Skeletal muscle satellite cell (primary cell): Measurements from ENCODE around the gene CMTM2.

Experiments
- H3K27me3 ChIP-seq: 2 replicates; pipeline ENCODE4 v1.7.0; 2013; ENCODE audit warnings: low read length; ENCODE audit not compliant: control insufficient read depth, insufficient read depth
- H3K36me3 ChIP-seq: 2 replicates; pipeline ENCODE4 v1.7.0; 2013; ENCODE audit warnings: mild to moderate bottlenecking, control low read depth, low read length; ENCODE audit not compliant: insufficient read depth
- H3K4me1 ChIP-seq: 2 replicates; pipeline ENCODE4 v1.7.0; 2013; ENCODE audit warnings: low read length; ENCODE audit not compliant: control insufficient read depth, insufficient read depth
- H3K4me2 ChIP-seq: 2 replicates; pipeline ENCODE4 v1.7.0; 2013; ENCODE audit warnings: mild to moderate bottlenecking, low read length
- H3K4me3 ChIP-seq: 2 replicates; pipeline ENCODE4 v1.7.0; 2013; ENCODE audit warnings: low read length
- H3K9ac ChIP-seq: 2 replicates; pipeline ENCODE4 v1.7.0; 2013; ENCODE audit warnings: mild to moderate bottlenecking, low read depth, low read length, moderate library complexity
- H3K9me3 ChIP-seq: replicated peaks from 2 replicates; pipeline ENCODE4 v1.7.0; 2013; ENCODE audit warnings: mild to moderate bottlenecking, control low read depth, low read length

Gene CMTM2

GRCh38 chr16:66614161-66614802, 35.0 kb downstream of the CMTM2 start:
- H3K9me3 ChIP-seq: no peaks in the 10 kb centered on the region

GRCh38 chr16:66616169-66616568, 36.9 kb downstream of the CMTM2 start:
- peaks cover 49% of the 10 kb centered on the region for H3K4me1 ChIP-seq
- H3K4me3 ChIP-seq: no peak overlapping the region
- peaks cover 20% of the 10 kb centered on the region for H3K36me3 ChIP-seq
- H3K9ac ChIP-seq: no peak overlapping the region
- H3K27me3 ChIP-seq: no peaks in the 10 kb centered on the region
- no peak overlapping the region for H3K4me2 ChIP-seq
- no peaks in the 10 kb centered on the region for H3K9me3 ChIP-seq

More at GRCh38 chr16:66614161-66614802, 35.0 kb downstream of the CMTM2 start:
- H3K4me3 ChIP-seq: no peak overlapping the region
- peaks cover 37% of the 10 kb centered on the region for H3K36me3 ChIP-seq
- no peak overlapping the region for H3K9ac ChIP-seq
- no peaks in the 10 kb centered on the region for H3K27me3 ChIP-seq
- peaks cover 34% of the 10 kb centered on the region for H3K4me1 ChIP-seq
- H3K4me2 ChIP-seq: no peak overlapping the region

- no peaks in the 10 kb centered on the region for H3K27me3 ChIP-seq
- H3K36me3 ChIP-seq: peaks cover 16% of the 10 kb centered on the region
- no peaks in the 10 kb centered on the region for H3K9me3 ChIP-seq
- no peak overlapping the region for H3K4me2 ChIP-seq
- peaks cover 53% of the 10 kb centered on the region for H3K4me1 ChIP-seq
- no peak overlapping the region for H3K9ac ChIP-seq
- H3K4me3 ChIP-seq: no peak overlapping the region
Measured at GRCh38 chr16:66616592-66616991, 37.3 kb downstream of the CMTM2 start.

- Histone ChIP-seq H3K9ac (no peak overlapping the region), H3K4me2 (no peak overlapping the region), H3K36me3 (peaks cover 14% of the 10 kb centered on the region), H3K9me3 (no peaks in the 10 kb centered on the region), H3K27me3 (no peaks in the 10 kb centered on the region), H3K4me1 (peaks cover 50% of the 10 kb centered on the region), H3K4me3 (no peak overlapping the region)
Measured at GRCh38 chr16:66617010-66617434, 37.8 kb downstream of the CMTM2 start.

- H3K4me3 ChIP-seq: no peak overlapping the region
- no peaks in the 10 kb centered on the region for H3K9me3 ChIP-seq
- peaks cover 49% of the 10 kb centered on the region for H3K4me1 ChIP-seq
- no peak overlapping the region for H3K4me2 ChIP-seq
- no peaks in the 10 kb centered on the region for H3K27me3 ChIP-seq
- H3K9ac ChIP-seq: no peak overlapping the region
- H3K36me3 ChIP-seq: peaks cover 10% of the 10 kb centered on the region
Measured at GRCh38 chr16:66617728-66618127, 38.5 kb downstream of the CMTM2 start.

GRCh38 chr16:66618588-66619375, 39.5 kb downstream of the CMTM2 start:
- Histone ChIP-seq H3K4me1 (peaks cover 49% of the 10 kb centered on the region), H3K27me3 (no peaks in the 10 kb centered on the region), H3K4me3 (peak overlapping the region; percentile 23), H3K4me2 (peak overlapping the region; percentile 69), H3K36me3 (no peaks in the 10 kb centered on the region), H3K9ac (peak overlapping the region; percentile 75), H3K9me3 (no peaks in the 10 kb centered on the region)

- Histone ChIP-seq H3K9me3 (no peaks in the 10 kb centered on the region), H3K4me1 (peaks cover 49% of the 10 kb centered on the region), H3K4me2 (peak overlapping the region; percentile 69), H3K4me3 (peak overlapping the region; percentile 23), H3K36me3 (no peaks in the 10 kb centered on the region), H3K27me3 (no peaks in the 10 kb centered on the region), H3K9ac (peak overlapping the region; percentile 75)
Measured at GRCh38 chr16:66619534-66620428, 40.5 kb downstream of the CMTM2 start.

- no peaks in the 10 kb centered on the region for H3K27me3 ChIP-seq
Measured at GRCh38 chr16:66620429-66620795, 41.1 kb downstream of the CMTM2 start.

GRCh38 chr16:66621973-66622372, 42.7 kb downstream of the CMTM2 start:
- Histone ChIP-seq H3K4me3 (no peak overlapping the region), H3K27me3 (no peaks in the 10 kb centered on the region), H3K9ac (no peak overlapping the region), H3K4me2 (no peak overlapping the region), H3K9me3 (no peaks in the 10 kb centered on the region), H3K36me3 (no peaks in the 10 kb centered on the region), H3K4me1 (peaks cover 42% of the 10 kb centered on the region)

More at GRCh38 chr16:66620429-66620795, 41.1 kb downstream of the CMTM2 start:
- H3K4me2 ChIP-seq: no peak overlapping the region
- no peaks in the 10 kb centered on the region for H3K36me3 ChIP-seq
- H3K4me1 ChIP-seq: peaks cover 49% of the 10 kb centered on the region
- no peaks in the 10 kb centered on the region for H3K9me3 ChIP-seq
- H3K9ac ChIP-seq: no peak overlapping the region
- no peak overlapping the region for H3K4me3 ChIP-seq

- no peak overlapping the region for H3K9ac ChIP-seq
- peaks cover 34% of the 10 kb centered on the region for H3K4me1 ChIP-seq
- H3K36me3 ChIP-seq: no peaks in the 10 kb centered on the region
- H3K4me2 ChIP-seq: no peak overlapping the region
- H3K4me3 ChIP-seq: no peak overlapping the region
- H3K27me3 ChIP-seq: no peaks in the 10 kb centered on the region
- no peaks in the 10 kb centered on the region for H3K9me3 ChIP-seq
Measured at GRCh38 chr16:66622863-66623262, 43.6 kb downstream of the CMTM2 start.

- Histone ChIP-seq H3K4me1 (peaks cover 25% of the 10 kb centered on the region), H3K9ac (no peak overlapping the region), H3K4me3 (no peak overlapping the region), H3K9me3 (no peaks in the 10 kb centered on the region), H3K36me3 (no peaks in the 10 kb centered on the region), H3K4me2 (no peak overlapping the region), H3K27me3 (no peaks in the 10 kb centered on the region)
Measured at GRCh38 chr16:66623755-66624154, 44.5 kb downstream of the CMTM2 start.
